Activated effector memory CD4-positive, alpha-beta T cell treated with Interleukin-2 at 50 U/mL for 16 hours (primary cell): ENCODE results near the gene NAE1.
A peak's percentile ranks its signal among the peaks of the same experiment; 100 is the strongest.
"Not testable (repeated sequence)": the region's sequence is repeated elsewhere in the genome, so short reads cannot be mapped to it uniquely, and the experiment has no call there.

Source experiments
- DNase-seq: peaks from one replicate; pipeline ENCODE4 v3.0.0-alpha.2; 2020

Gene NAE1

DNA sequence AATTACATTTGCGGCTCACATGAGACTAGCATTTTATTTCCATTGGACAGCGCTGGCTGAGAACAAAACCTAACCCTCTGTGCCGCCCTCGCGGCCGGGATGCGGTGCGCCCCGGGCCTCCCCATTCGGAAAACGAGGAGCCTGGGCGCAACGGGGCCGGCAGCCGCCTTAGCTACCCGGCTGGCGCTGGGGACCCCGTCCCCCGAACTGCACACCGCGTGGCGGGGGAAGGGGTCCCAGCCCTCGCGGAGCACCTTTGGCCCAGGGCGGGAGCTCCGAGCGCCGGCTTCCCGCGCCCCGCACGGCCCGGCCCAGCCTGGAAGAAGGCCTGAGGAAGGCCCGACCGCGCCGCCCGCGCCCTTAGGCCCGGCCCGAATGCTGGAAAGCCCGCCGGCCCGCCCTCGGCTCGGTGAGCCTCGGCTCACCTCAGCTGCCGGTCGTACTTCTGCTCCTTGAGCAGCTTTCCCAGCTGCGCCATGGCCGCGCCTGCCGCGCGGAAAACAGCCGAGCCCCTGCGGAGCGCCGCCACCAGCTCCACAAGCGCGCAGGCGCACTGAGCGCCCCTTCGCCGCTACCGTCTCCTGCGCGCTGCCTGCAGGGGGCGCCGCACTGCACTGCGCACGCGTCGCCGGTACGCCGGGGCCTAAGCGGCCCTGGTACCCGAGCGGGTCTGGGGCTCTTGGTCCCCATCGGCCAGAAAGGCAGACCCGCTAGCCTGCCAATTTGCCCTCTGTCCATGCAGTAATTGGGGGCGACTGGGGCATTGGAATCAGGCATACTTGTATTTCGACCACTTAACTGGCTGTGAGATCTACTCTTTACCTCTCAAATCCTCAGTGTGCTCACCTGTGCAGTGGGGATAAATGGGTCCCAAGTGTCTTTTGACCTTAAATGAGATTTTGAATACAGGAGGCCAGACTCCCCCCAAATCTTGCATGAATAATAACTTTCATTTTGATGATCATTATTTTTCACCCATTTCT, at the start of gene NAE1:
Gene NAE1, minus strand, starts transcription at position 555 of the 983 bp plus-strand sequence. Its CDS starts 77 bp downstream, at position 478.
- peak; percentile 86 for DNase-seq

DNA sequence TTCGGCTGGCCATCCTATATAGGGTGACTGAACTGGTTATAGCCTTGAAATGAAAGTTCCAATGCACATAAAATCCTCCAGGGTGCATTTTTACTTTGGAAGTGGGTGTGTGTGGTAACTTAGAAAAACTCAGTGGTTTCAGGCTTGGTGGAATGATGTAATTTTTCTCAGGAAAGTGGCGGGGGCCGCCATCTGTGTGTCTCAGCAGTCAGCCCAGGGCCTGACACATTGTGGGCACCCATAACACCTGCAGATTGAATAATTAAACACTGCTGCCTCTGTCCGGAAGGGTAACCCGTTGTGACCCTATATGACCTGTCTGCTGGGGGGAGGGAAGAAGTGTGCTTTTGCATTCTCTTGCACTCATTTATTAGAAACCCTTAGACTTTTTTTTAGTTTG, 47.3 kb upstream of the NAE1 start:
- DNase-seq, result no peak

DNA sequence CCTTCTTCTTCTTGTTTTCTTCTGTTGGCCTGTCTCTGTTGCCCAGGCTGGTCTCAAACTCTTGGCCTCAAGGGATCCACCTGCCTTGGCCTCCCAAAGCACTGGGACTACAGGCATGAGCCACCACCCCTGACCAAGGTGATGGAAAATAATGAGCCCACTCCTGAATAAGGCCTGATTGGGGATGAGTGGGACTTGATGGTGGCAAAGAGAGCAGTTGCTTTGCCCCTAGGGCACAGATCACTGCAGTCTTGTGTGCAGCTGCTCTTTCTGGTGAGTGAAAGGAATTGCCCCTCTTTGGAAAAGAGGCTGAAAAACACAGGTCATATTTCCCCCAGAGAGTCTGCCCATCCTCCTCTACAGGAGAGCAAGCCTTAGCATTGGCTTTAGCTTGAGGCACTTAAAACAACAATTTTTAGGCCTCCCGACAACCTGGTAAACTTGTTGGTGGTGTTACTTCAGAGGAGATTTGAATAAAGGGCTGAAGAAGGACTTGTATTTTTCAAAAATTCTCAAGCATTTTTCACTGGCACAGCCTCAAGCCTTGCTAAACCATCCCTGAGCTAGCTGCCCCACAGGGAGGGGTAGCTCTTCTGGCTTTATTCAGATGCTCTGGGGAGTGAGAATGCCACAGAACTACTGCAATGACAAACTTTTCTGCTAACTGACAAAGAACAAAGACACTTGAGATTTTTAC, 43.5 kb upstream of the NAE1 start:
- no peak for DNase-seq

DNA sequence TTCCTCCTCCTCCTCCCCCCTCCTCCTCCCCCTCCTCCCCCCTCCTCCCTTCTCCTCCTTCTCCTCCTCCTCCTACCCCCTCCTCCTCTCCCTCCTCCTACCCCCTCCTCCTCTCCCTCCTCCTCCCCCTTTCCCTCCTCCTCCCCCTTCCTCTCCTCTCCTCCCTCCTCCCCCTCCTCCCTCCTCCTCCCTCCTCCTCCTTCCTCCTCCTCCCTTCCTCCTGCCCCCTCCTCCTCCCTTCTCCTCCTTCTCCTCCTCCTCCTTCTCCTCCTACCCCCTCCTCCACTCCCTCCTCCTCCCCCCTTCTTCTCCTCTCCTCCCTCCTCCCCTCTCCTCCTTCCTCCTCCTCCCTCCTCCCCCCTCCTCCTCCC, 42.9 kb upstream of the NAE1 start:
- DNase-seq, result no peak

DNA sequence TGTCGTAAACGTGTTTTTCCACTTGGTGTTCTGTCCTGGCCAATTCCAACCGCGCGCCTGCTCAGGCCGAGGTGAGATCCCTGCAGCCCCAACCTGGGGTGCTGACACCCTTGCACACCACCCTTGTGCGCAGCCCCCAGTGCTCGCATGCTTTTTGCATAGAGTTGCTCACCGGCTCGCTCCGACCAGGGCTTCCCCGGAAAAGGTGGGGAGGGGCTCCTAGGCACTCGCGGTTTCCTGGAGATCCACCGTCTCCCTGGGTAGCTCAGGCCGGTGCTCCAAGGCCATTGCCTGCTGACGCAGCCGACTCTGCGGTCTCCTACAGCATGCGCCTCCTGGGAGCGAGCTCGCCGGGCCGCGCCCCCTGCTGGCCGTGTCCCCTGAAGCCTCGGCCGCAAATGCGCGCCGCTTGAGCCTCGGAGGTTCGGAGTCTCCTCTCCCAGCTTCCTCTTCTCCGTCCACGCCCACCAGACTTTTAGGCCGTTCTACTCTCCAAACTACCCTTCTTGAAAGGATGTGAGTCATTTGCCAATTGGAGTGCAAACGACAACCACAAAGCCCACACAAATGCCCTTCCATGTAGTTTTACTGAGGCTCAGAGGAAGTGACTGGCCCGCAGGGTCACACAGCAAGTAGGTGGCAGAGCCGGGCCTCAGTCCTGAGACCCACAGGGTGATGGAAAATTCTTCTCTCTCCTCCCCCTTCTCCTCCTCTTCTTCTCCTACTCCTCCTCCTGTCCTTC, 42.3 kb upstream of the NAE1 start:
- DNase-seq, result peak; percentile 85

DNA sequence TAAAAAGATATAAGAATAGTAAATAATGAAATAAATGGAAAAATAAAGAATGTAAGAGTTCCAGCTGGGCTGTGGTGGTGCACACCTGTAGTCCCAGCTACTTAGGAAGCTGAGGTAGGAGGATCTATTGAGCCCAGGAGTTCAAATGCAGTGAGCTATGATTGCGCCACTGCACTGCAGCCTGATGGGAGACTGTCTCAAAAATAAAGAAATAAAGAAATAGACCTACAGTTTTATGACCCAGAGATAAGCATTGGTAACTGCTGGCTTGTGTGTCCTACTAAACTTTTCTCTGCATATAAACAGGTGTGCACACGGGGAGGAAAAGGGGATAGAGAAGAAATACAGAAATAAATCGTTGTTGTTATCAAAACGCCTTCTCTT, 41.8 kb upstream of the NAE1 start:
- no peak for DNase-seq

DNA sequence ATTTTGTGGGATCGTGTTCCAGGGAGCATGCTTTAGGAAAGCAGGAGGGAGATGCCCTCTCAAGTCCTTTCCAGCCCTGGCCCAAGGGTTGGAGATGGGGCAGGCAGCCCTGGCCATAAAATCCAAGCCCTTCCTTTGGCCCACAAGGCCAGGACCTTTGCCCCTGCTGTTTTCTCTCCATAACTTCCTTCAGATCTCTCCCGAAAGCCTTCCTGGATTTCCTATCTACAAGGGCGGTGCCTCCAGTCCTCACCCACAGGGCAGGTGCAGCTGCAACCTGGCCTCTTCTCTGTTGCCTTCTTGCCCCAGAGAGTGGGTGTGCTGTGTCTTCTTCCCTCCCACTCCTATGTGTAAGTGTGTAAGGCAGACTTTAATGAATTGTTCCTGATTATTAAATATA, 41.1 kb upstream of the NAE1 start:
- no peak for DNase-seq

DNA sequence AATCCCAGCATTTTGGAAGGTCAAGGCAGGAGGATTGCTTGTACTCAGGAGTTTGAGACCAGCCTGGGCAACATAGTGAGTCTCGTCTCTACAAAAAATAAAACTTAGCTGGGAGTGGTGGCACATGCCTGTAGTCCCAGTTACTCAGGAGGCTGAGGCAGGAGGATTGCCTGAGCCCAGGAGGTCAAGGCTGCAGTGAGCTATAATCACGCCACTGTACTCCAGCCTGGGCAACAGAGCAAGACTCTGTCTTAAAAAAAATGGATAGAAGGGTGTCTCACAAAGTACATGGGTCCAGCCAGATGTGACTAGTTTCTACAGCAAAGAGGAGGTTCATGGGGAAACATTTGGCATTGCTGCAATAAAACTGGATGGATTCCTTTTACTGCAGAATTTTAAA, 40.6 kb upstream of the NAE1 start:
- not testable (repeated sequence) for DNase-seq

DNA sequence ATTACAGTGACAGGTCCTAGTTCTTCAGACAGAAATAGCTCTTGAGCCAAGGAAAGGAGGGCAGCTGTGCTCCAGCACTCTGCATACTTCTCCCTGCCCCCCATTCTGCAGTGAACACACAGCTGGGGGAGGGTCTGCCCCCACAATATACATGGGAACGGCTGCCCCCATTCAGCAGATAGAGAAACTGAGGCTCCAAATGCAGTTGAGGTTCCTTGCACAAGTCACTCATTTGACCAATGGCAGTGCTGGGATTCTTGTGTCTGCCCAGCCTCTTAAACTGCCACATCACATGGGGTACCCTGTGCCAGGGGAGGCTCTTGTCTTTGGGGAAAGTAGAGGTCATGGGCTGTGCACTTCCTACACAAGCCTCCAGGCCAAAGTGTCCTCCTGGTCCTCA, 38.6 kb upstream of the NAE1 start:
- no peak for DNase-seq

DNA sequence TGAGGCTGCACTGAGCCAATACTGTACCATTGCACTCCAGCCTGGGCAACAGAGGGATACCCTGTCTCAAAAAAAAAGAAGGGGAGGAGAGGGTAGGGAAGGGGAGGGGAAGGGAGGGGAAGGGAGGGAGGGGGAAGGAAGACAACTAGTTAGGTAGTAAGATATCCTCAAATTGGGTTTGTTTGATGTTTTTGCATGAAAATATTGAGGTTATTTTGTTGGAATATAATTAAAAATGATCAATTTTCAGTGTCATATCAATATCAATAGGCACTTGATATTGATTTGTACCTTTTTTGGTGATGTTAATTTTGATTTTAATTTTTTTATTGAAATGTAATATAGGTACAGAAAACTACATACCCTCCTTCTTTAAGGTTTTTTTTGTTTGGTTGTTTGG, 32.9 kb upstream of the NAE1 start:
- DNase-seq, result no peak

DNA sequence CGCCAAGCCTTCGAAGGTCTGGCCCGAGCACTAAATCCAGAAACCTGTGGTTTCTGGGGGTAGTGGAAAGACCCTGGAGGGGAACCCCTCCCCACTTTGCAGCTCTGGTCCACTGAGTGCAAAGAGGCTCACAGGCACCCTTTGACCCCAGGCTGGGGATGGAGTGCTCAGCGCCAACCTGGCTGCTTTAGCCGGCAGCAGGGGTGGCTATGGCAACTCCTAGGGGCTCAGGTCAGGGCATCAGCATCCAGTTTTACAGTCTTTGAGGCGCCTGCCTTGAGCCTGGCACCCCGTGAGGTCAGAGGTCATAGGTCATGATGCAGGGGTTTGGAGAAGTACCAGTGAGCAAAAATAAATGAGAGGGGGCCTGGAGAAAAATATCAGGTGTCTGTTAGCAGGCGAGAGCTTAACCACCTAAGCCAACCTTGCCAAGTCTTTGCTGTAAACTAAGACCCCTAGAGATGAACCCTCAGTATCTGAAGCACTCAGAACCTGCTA, 31.3 kb upstream of the NAE1 start:
- no peak for DNase-seq

DNA sequence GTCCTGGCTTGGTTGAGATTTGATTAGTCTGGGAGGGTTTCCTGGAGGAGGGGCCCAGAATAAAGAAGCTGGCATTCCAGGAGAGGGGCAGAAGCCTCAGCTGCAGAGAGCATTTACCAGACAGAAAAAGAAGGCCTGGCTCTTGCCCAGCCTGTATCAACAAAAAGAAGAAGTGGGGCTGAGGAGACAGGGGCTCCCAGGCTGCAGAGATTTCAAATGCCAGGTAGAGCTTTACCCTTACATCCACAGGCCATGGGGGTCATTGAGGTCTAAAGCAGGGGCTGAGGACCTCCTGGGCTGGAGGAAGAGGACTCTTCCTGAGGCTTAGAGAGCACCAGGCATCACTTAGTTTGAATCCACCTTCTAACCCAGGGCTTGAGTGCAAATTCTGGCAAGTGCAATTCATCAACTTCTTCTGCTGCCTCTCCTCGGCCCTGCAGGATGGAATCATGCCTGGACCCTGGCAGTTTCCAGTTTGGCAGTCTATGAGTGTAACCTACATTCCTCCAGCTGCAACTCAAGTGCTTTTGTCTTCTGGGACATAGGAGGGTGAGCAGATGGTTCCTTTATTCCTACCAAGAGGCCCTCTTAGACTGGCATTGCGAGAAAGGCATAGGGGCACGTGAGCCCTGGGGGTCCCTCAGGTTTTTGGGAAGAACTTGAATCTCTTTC, 28.8 kb upstream of the NAE1 start:
- no peak for DNase-seq

DNA sequence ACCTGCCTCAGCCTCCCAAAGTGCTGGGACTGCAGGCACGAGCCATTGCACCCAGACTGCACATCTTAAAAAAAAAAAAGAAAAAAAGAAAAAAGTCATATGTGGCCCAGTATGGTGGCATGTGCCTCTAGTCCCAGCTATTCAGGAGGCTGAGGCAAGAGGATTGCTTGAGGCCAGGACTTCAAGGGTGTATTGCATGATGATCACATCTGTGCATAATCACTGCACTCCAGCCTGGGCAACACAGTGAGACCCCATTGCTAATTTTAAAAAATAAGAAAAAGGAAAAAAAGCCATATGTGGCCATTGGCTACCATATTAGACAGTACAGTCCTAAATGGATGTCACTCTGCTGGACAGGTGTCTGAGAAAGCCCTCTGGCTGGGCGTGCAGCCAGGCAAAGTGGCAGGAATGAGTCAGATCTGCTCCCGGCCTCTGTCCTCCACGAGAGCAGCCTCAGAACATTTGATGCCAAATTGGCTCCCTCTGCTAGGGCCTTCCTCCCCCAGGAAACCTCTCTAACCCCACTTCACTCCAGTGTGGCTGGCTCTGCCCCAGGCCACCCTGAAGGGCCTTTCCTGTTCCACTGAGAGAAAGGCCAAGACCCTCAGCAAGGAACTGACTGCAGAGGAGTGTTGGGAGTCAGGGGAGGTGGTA, 28.1 kb upstream of the NAE1 start:
- DNase-seq, result no peak

DNA sequence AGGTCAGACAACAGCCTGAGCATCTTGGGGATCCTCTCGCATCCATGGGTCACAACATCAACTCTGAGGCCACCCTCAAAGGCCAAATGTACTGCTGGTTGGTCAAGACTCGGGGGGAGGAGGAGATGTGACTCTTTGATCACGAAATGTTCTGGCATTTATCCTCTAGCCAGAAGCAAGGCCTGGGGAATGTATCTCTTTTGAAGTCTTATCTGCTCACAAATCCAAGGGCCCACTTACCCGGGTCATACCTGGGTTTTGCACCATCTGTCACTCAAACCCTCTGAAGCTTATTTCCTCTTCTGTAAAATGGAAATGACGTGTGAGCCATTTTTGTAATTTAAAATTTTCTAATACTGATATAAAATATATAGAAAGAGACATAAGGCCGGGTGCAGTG, 26.7 kb upstream of the NAE1 start:
- no peak for DNase-seq

DNA sequence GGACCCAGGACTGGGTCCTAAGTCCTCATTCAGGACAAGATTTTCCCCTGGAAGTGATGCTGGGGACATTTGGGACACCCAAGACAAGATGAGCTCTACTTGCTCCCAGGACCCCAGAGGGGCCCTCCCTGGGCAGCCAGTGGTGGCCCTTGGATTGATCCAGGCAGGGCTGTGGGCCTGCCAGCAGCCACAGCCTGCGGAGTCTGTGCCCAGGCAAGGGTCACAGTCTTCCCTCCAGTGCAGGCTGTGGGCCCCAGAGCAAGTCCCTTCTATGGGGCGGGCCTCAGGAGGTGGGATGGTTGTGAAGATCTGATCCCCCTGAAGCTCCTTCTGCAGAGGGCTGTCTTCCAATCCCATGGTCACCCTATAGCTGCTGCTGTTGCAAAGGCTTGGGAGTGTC, 26.0 kb upstream of the NAE1 start:
- no peak for DNase-seq

DNA sequence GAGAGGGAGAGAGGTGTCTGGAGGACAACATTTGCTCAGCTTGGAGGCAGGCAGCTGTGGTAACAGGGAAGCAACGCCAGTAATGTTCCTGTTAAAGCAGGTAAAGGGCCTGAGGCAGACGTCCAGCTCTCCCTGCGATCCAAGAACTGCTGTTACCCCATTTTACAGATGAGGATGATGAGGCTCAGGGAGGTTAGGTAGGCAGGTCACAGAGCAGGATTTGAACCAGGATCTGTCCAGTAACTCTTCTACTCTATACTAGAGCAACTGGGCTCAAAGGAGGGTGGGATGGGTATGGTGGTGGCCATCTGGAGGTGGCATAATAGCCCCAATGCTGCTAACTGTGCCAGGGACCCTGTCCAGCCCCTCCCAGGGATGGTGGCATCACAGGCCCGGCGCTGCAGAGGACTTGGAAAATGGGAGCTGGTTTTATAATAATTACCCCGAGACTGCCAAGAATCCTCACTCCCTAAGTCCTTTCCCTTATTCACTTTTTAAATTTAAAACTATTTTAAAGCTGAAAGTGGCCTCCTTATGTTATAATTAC, 25.5 kb upstream of the NAE1 start:
- no peak for DNase-seq

DNA sequence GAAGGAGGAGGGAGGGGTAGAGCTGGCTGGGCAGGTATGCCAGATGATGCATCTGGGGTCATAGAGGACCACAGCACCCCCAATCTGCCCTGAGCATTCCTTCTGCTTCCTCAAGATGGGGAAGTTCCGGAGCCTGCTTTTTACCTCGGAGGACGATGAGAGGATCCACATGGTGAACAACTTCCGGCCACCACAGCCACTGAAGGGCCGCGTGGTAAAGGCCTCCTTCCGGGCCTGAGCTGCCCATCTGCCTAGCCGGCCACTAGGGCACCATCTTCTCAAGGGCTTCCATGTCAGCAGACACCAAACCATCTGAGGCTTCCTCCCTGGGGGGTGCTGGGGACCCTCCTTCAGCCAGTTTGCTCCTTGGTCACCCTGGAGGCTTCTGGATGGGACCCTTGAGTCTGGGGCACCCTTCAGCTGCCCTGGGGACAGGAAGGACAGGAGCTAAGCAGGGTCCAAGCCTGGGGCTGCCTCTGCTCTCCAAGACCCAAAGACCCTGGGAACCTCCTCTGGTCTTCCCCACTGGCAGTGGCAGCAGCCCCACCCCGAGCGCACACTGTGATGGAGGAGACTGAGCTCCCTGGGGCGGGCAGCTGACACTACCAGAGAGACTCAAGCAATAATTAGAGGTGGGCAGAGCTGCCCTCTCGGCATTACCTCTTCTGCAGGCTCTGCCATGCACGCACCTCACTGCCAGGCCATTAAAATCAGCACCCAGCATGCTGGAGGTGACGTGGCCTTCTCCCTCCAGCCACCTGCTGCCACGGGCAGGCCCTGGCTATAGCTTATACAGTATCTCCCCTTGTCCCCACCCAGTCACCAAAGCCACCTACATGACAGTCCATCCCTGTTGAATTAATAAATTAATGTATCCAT, 22.7 kb upstream of the NAE1 start:
- DNase-seq, result no peak

DNA sequence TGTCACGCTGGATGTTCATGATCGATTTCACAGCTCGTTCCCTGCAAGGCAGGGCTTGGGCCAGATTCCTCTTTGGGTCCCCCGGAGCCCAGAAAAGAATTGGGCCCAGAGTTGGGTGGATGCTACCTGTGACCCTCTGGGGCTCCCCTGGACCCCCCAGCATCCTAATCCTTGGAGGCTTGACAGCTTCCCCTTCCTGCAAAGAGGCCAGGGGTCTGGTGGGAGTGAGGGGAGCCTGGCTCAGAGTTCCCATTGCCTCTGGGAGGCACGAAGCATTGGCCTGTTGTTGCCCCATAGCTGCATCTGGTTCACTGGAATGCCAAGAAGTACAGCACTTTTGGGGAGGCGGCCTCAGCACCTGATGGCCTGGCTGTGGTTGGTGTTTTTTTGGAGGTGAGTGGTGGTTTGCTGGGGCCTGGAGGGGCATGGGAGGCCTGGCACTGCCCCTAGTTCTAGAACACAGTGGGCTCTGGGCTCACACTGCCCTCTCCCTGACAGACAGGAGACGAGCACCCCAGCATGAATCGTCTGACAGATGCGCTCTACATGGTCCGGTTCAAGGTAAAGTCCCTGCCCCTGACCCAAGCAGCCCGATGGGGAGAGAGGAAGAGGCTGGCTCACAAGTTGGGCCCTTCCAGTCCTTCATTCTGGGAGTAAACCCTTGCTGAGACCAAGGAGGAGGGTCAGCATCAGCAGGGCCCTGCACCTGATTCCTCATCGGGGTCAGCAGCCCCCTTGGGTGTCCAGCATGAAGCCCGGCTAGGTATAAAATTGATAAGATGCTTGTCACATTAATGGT, 20.6 kb upstream of the NAE1 start:
- no peak for DNase-seq

DNA sequence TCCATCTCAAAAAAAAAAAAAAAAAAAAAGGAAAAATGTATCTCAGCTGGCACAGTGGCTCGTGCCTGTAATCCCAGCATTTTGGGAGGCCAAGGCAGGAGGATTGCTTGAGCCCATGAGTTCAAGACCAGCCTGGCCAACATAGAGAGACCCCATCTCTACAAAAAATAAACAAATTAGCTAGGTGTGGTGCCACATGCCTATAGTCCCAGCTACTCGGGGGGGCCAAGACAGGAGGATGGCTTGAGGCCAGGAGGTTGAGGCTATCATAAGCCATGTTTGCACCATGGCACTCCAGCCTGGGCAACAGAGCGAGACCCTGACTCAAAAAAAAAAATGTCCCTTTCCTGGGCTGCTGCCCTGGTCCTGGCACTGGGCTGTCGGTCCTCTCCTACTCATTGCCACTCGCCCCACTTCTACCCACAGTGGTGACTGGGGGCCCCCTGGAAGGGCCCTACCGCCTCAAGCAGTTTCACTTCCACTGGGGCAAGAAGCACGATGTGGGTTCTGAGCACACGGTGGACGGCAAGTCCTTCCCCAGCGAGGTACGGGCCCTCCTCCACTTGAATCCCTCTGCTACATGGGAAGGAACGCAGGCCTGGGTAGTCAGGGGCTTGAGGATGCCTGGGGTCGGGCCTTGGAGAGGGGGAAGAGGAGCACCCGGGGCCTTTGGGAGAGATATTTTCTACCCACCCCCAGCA, 19.5 kb upstream of the NAE1 start:
- DNase-seq, result no peak
